K562 (cell line): ENCODE results near the gene IQCE. TPM values are rescaled to one million over a fixed set of nuclear protein-coding genes. Genes with fewer than 3 reads are reported as not detected.

ENCODE experiments used
- ATAC-seq: fragments of 200-7000 bp; cut with Tn5 transposase; 3 replicates; pipeline ENCODE4 v1.9.1; 2020; ENCODE audit warnings: moderate library complexity
- BruUV-seq: library from RNA; stranded (reverse); fragments of 400-500 nt; replicated peaks from 2 replicates; lab custom pipeline; 2021; lab: Mats Ljungman, UMichigan
- CTCF ChIA-PET: fragments of 300-600 bp; formaldehyde crosslinking; extraction: SDS; loops from one replicate; lab custom pipeline; 2021; ENCODE audit warnings: low intra/inter-chr PET ratio; lab: Yijun Ruan, JAX
- POLR2A ChIA-PET: fragments of 300-600, 350-650 bp; sonication (Branson Sonifier 250); formaldehyde crosslinking; extraction: SDS; loops from one replicate; lab custom pipeline; 2021; ENCODE audit warnings: antibody characterized with exemption, inconsistent platforms; lab: Yijun Ruan, JAX
- DNase-seq, 4 experiments: peaks; one replicate each; pipeline versions ENCODE4 v3.0.0 to v3.0.0-alpha.2; 2011 to 2018; ENCODE audit warnings: low spot score in 3 of 4, mixed read lengths in 3 of 4; ENCODE audit errors: extremely low read depth in 1 of 4
- FAIRE-seq: peaks from 2 replicates; lab custom pipeline; 2011; peaks lifted over from hg19 to GRCh38; lab: Jason Lieb, UNC
- H2AFZ ChIP-seq: 2 replicates; pipeline ENCODE4 v1.6.0; 2011; ENCODE audit warnings: low read depth, low read length, control low read depth, inconsistent platforms
- H3K27ac ChIP-seq: fragments of 200-600 bp; 3 replicates; pipeline ENCODE4 v1.8.0; 2011; ENCODE audit warnings: low read depth, mild to moderate bottlenecking, control low read depth, inconsistent platforms, low read length, moderate library complexity, mixed read lengths; ENCODE audit errors: extremely low read depth
- H3K27me3 ChIP-seq, 2 experiments: fragments of 300-600 bp in 1 of 2; 2 replicates in 1 of 2; 3 replicates in 1 of 2; pipeline versions ENCODE4 v1.6.0 to v1.8.0; 2011; ENCODE audit warnings: inconsistent platforms in 2 of 2, low read length in 2 of 2, mild to moderate bottlenecking in 1 of 2, mixed read lengths in 1 of 2, moderate library complexity in 1 of 2; ENCODE audit not compliant: control insufficient read depth in 2 of 2, insufficient read depth in 2 of 2
- H3K36me3 ChIP-seq: fragments of 300-600 bp; 3 replicates; pipeline ENCODE4 v1.8.0; 2011; ENCODE audit warnings: mild to moderate bottlenecking, low read length, inconsistent platforms; ENCODE audit not compliant: control insufficient read depth, insufficient read depth
- H3K4me1 ChIP-seq, 2 experiments: fragments of 200-600 bp in 1 of 2; replicated peaks in 1 of 2; 2 replicates in 1 of 2; 3 replicates in 1 of 2; pipeline versions ENCODE4 v1.5.1 to v1.8.0; 2011; ENCODE audit warnings: inconsistent platforms in 2 of 2, low read length in 2 of 2, mild to moderate bottlenecking in 1 of 2, mixed read lengths in 1 of 2, moderate library complexity in 1 of 2; ENCODE audit not compliant: control insufficient read depth in 2 of 2, insufficient read depth in 2 of 2
- H3K4me2 ChIP-seq: 2 replicates; pipeline ENCODE4 v1.6.1; 2011; ENCODE audit warnings: low read length, control low read depth, inconsistent platforms, mixed read lengths; ENCODE audit not compliant: insufficient read depth
- H3K4me3 ChIP-seq: fragments of 200-600 bp; sonication (generic), shearing (Covaris generic); 2 replicates; pipeline ENCODE4 v1.5.1; 2016; ENCODE audit warnings: control low read depth, inconsistent platforms
- H3K79me2 ChIP-seq: fragments of 200-600 bp; 3 replicates; pipeline ENCODE4 v1.8.0; 2011; ENCODE audit warnings: low read length, inconsistent platforms; ENCODE audit not compliant: control insufficient read depth, insufficient read depth
- H3K9ac ChIP-seq, 2 experiments: 2 replicates each; pipeline versions ENCODE4 v1.6.0 to v1.6.1; 2011; ENCODE audit warnings: low read depth in 2 of 2, low read length in 2 of 2, control low read depth in 1 of 2, inconsistent platforms in 1 of 2, mild to moderate bottlenecking in 1 of 2, mixed read lengths in 1 of 2; ENCODE audit not compliant: insufficient read depth in 1 of 2
- H3K9me1 ChIP-seq: one replicate; pipeline ENCODE4 v1.6.0; 2011; ENCODE audit warnings: inconsistent platforms, mild to moderate bottlenecking, low read length, moderate library complexity; ENCODE audit not compliant: control insufficient read depth, insufficient read depth
- H3K9me3 ChIP-seq: replicated peaks from 2 replicates; pipeline ENCODE4 v1.5.1; 2011; ENCODE audit warnings: low read depth, low read length, inconsistent platforms; ENCODE audit not compliant: control insufficient read depth, insufficient read depth
- H4K20me1 ChIP-seq: replicated peaks from 2 replicates; pipeline ENCODE4 v1.6.1; 2011; ENCODE audit warnings: low read length, inconsistent platforms, mixed read lengths; ENCODE audit not compliant: control insufficient read depth, insufficient read depth
- BRCA1 ChIP-seq, 2 experiments: fragments of 450-650 bp in 1 of 2; sonication (generic) in 1 of 2; formaldehyde crosslinking in 1 of 2; IDR thresholded peaks; 2 replicates each; pipeline versions ENCODE4 v1.5.0 to v1.6.1; 2017 to 2020; ENCODE audit warnings: mild to moderate bottlenecking in 1 of 2, missing genetic modification reagents in 1 of 2
- EP300 ChIP-seq: IDR thresholded peaks from 2 replicates; pipeline ENCODE4 v1.6.1; 2012; ENCODE audit warnings: low read length, improper control_type of control experiment
- NR2F6 ChIP-seq: fragments of 450-650 bp; formaldehyde crosslinking; IDR thresholded peaks from 2 replicates; pipeline ENCODE4 v1.4.0; 2020; ENCODE audit warnings: mild to moderate bottlenecking
- PRPF4 ChIP-seq: fragments of 200-400 bp; formaldehyde crosslinking; IDR thresholded peaks from one replicate; pipeline ENCODE4 v1.6.1; 2017; ENCODE audit warnings: low read length, low read depth, mild to moderate bottlenecking; ENCODE audit not compliant: insufficient read depth, poor library complexity, severe bottlenecking
- PTRF ChIP-seq: fragments of 450-650 bp; IDR thresholded peaks from 2 replicates; pipeline ENCODE4 v1.6.1; 2016; ENCODE audit warnings: mild to moderate bottlenecking, missing genetic modification characterization, missing compliant biosample characterization
- RBM22 ChIP-seq: fragments of 200-400 bp; formaldehyde crosslinking; IDR thresholded peaks from 2 replicates; pipeline ENCODE4 v1.6.1; 2018; ENCODE audit warnings: low read length, low read depth; ENCODE audit not compliant: poor library complexity, severe bottlenecking
- SLC30A9 ChIP-seq: fragments of 250-450 bp; sonication (Bioruptor Pico); IDR thresholded peaks from 2 replicates; pipeline ENCODE4 v1.8.0; 2022; ENCODE audit warnings: mild to moderate bottlenecking, moderate library complexity
- U2AF1 ChIP-seq: fragments of 200-400 bp; formaldehyde crosslinking; optimal IDR thresholded peaks from 2 replicates; pipeline ENCODE3; 2017; ENCODE audit warnings: mild to moderate bottlenecking, low read depth, low read length, moderate library complexity
- YY1 ChIP-seq, 3 experiments: IDR thresholded peaks; 2 replicates each; pipeline ENCODE4 v1.6.1; 2011; ENCODE audit warnings: low read length in 2 of 3, mild to moderate bottlenecking in 2 of 3, moderate library complexity in 2 of 3, borderline replicate concordance in 1 of 3, control low read depth in 1 of 3, low read depth in 1 of 3; ENCODE audit not compliant: insufficient read depth in 3 of 3, insufficient replicate concordance in 2 of 3, control insufficient read depth in 1 of 3, insufficient read length in 1 of 3; ENCODE audit errors: extremely low read depth in 1 of 3
- ZFP30 ChIP-seq: fragments of 250-450 bp; sonication (Bioruptor Pico); IDR thresholded peaks from 2 replicates; pipeline ENCODE4 v1.8.0; 2022; ENCODE audit warnings: moderate library complexity, mild to moderate bottlenecking, inconsistent platforms, borderline replicate concordance
- ZNF436 ChIP-seq: fragments of 250-450, 450-650 bp; sonication (Bioruptor Pico); formaldehyde crosslinking; IDR thresholded peaks from 2 replicates; pipeline ENCODE4 v1.7.0; 2020; ENCODE audit warnings: mild to moderate bottlenecking
- ZNF780A ChIP-seq: fragments of 250-450 bp; sonication (Bioruptor Pico); IDR thresholded peaks from 2 replicates; pipeline ENCODE4 v1.5.0; 2021; ENCODE audit warnings: mild to moderate bottlenecking
- WGBS: fragments of 100-300 bp; shearing (Covaris generic); methylation state at CpG from one replicate; pipeline ENCODE4 v1.1.6; 2016; ENCODE audit warnings: low coverage, mixed read lengths; ENCODE audit not compliant: insufficient coverage; ENCODE audit errors: missing lambda C conversion rate; 5-methylcytosine and 5-hydroxymethylcytosine counted together
- in situ Hi-C: fragments of 300-500 bp; cut with MboI; formaldehyde crosslinking; loops from 4 replicates; pipeline ENCODE4 v1.15.0; 2018; ENCODE audit warnings: inconsistent platforms, mixed read lengths
- intact Hi-C: fragments of 100-400 bp; cut with micrococcal nuclease; formaldehyde crosslinking; loops from 2 replicates; pipeline ENCODE4 v1.14.2; 2022
- polyA plus RNA-seq, 8 experiments: library from polyadenylated mRNA; depleted of rRNA in 4 of 8; stranded (reverse) in 5 of 8; unstranded in 3 of 8; fragments of >200 nt; fragmentation: Nextera tagmentation in 2 of 8; fragmentation: Illumina TruSeq in 1 of 8; extraction: Ambion mirVana in 2 of 8; extraction: Trizol in 1 of 8; gene quantifications; 2 replicates each; pipeline versions ENCODE4 v1.2.1 to v1.2.3, GENCODE V29; 2011 to 2014; ENCODE audit warnings: inconsistent platforms in 1 of 8, missing spikeins in 1 of 8
- total RNA-seq, 7 experiments: library from RNA; depleted of rRNA in 6 of 7; stranded (reverse); fragments of >200 nt in 6 of 7; fragmentation: Illumina TruSeq in 2 of 7; extraction: Trizol in 2 of 7; gene quantifications; 2 replicates each; pipeline versions ENCODE4 v1.2.1 to v1.2.3, GENCODE V29; 2011 to 2021; ENCODE audit warnings: low replicate concordance in 1 of 7
- TF ChIP-seq, protein P1 (sequence below), 2 experiments: fragments of 250-450 bp in 1 of 2; fragments of 450-650 bp in 1 of 2; sonication (Bioruptor Pico) in 1 of 2; IDR thresholded peaks; 2 replicates each; pipeline versions ENCODE4 v1.6.1 to v1.8.0; 2016 to 2021; ENCODE audit warnings: mild to moderate bottlenecking in 2 of 2, moderate library complexity in 2 of 2, missing compliant biosample characterization in 1 of 2, missing genetic modification characterization in 1 of 2
- TF ChIP-seq, protein P2 (sequence below): IDR thresholded peaks from 3 replicates; pipeline ENCODE4 v1.6.1; 2011; ENCODE audit warnings: borderline replicate concordance, mild to moderate bottlenecking; ENCODE audit not compliant: insufficient read length, insufficient read depth
- TF ChIP-seq, protein P3 (sequence below): fragments of 450-650 bp; conservative IDR thresholded peaks from 2 replicates; pipeline ENCODE4 v1.6.1; 2016; ENCODE audit warnings: missing genetic modification characterization, low read depth, mild to moderate bottlenecking, missing compliant biosample characterization, moderate library complexity
- TF ChIP-seq, protein P4 (sequence below): fragments of 450-650 bp; IDR thresholded peaks from 2 replicates; pipeline ENCODE4 v1.6.1; 2016

Gene IQCE
- total and polyA plus RNA-seq, 9 of the 15 experiments (the other 6 are each of a cell fraction or from before 2014, with no cell fraction given), result 0.18 to 8.5 (median 4.2) TPM

DNA sequence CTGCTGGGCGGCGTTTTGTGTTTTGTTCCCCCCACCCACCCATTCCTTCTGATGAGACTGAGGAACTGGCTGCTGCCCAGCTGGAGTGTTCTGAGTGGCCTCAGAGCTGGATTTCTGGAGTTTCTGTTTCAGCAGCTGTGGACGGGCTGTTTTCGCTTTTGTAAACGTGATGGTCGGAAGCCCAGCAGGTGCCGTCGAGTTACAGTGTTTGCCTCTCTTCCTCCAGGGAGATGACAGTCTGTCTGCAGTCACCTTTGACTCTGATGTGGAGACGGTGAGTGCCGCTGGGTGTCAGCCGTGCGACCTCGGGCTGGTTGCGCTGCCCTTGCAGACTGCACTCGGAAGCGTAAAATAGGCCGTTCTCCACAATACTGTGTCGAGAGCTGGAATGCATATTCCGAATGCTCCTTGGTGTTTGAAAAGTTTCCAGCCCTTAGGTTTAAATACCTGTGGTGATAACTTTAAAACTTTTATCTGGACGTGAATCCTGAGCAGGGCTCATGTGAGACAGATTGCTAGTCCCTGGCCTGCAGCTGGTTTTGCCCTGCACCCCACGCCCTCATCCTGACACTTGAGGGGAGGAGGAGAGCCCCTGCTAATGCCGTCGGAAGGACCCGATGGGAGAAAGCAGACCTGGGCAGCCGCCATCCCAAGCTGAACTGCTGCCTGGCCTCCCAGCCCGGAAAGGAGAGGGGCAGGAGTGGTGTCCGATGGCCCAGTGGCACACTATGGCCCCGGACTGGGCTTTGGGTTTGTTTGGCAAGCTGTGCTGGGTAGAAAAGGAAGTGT lies 8.3 kb downstream of the IQCE start:
- in situ Hi-C loops, result no loop called here
- Histone ChIP-seq H3K4me2 (no peak overlapping the region), H3K4me1 (peaks cover 8 to 12% of the 10 kb centered on the region in 2 experiments; a peak in 4 of 5 replicates), H3K27ac (no peak overlapping the region), H3K79me2 (no peaks in the 10 kb centered on the region), H3K9me1 (no peaks in the 10 kb centered on the region), H2AFZ (no peak overlapping the region), H3K36me3 (no peaks in the 10 kb centered on the region; the same call in 2 of the 3 replicates), H3K4me3 (no peak overlapping the region), H4K20me1 (peaks cover 12% of the 10 kb centered on the region), H3K27me3 (no peaks in the 10 kb centered on the region), H3K9me3 (no peaks in the 10 kb centered on the region), H3K9ac (peak overlapping the region in 1 of 2 experiments; percentile 49; a peak in 2 of 4 replicates)
- intact Hi-C loops, result loop anchor here (5.0 to 10.0 kb wide), 3 partner anchors 88 to 118 kb away; partner anchors contain the start of genes AMZ1 and GRIFIN
- ChIA-PET POLR2A (interaction anchor here (0.6 kb wide), 1 partner anchor 1896 kb away, joined by 3 read pairs; no protein-coding TSS in a partner anchor), CTCF (no interaction called here)
- FAIRE-seq (no peak), DNase-seq (no peak), ATAC-seq (no peak)
- no TSS peak for BruUV-seq
- WGBS, result 70% methylated on average over 28 of the region's 28 CpGs
- TF ChIP-seq U2AF1 (no peak), ZNF436 (CRISPR knock-in tag) (no peak), PRPF4 (no peak), ZNF780A (CRISPR knock-in tag) (no peak), ZFP30 (no peak), EP300 (no peak), YY1 (IDR thresholded peaks at IDR 0.05; ENCODE audit: borderline replicate concordance in 1 of 3, control insufficient read depth in 1 of 3, extremely low read depth in 1 of 3, insufficient read depth in 3 of 3, insufficient read length in 1 of 3, insufficient replicate concordance in 2 of 3, low read depth in 1 of 3, low read length in 2 of 3) (no peak), RBM22 (no peak), NR2F6 (CRISPR knock-in tag) (no peak), BRCA1 (IDR thresholded peaks at IDR 0.05) (no peak), BRCA1 (CRISPR knock-in tag; IDR thresholded peaks at IDR 0.05) (no peak), SLC30A9 (CRISPR knock-in tag) (no peak), PTRF (tag) (no peak)
- TF ChIP-seq, protein P1, sequence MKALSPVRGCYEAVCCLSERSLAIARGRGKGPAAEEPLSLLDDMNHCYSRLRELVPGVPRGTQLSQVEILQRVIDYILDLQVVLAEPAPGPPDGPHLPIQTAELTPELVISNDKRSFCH (CRISPR knock-in tag; IDR thresholded peaks at IDR 0.05), result no peak
- TF ChIP-seq, protein P1 (tag; IDR thresholded peaks at IDR 0.05), result no peak
- TF ChIP-seq, protein P2, sequence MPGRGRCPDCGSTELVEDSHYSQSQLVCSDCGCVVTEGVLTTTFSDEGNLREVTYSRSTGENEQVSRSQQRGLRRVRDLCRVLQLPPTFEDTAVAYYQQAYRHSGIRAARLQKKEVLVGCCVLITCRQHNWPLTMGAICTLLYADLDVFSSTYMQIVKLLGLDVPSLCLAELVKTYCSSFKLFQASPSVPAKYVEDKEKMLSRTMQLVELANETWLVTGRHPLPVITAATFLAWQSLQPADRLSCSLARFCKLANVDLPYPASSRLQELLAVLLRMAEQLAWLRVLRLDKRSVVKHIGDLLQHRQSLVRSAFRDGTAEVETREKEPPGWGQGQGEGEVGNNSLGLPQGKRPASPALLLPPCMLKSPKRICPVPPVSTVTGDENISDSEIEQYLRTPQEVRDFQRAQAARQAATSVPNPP, result no peak
- TF ChIP-seq, protein P3, sequence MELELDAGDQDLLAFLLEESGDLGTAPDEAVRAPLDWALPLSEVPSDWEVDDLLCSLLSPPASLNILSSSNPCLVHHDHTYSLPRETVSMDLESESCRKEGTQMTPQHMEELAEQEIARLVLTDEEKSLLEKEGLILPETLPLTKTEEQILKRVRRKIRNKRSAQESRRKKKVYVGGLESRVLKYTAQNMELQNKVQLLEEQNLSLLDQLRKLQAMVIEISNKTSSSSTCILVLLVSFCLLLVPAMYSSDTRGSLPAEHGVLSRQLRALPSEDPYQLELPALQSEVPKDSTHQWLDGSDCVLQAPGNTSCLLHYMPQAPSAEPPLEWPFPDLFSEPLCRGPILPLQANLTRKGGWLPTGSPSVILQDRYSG (tag), result no peak
- TF ChIP-seq, protein P4, sequence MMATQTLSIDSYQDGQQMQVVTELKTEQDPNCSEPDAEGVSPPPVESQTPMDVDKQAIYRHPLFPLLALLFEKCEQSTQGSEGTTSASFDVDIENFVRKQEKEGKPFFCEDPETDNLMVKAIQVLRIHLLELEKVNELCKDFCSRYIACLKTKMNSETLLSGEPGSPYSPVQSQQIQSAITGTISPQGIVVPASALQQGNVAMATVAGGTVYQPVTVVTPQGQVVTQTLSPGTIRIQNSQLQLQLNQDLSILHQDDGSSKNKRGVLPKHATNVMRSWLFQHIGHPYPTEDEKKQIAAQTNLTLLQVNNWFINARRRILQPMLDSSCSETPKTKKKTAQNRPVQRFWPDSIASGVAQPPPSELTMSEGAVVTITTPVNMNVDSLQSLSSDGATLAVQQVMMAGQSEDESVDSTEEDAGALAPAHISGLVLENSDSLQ, result no peak
